Nucleus accumbens (tissue), 56 donors: ENCODE measurements around the gene IL17A.
"Not testable (repeated sequence)": the region's sequence is repeated elsewhere in the genome, so short reads cannot be mapped to it uniquely, and the experiment has no call there.

ENCODE experiments used
- DNase-seq, 56 donors: peaks; one replicate each; lab custom pipeline; 2025; lab: John Stamatoyannopoulos, UW

IL17A gene

DNA sequence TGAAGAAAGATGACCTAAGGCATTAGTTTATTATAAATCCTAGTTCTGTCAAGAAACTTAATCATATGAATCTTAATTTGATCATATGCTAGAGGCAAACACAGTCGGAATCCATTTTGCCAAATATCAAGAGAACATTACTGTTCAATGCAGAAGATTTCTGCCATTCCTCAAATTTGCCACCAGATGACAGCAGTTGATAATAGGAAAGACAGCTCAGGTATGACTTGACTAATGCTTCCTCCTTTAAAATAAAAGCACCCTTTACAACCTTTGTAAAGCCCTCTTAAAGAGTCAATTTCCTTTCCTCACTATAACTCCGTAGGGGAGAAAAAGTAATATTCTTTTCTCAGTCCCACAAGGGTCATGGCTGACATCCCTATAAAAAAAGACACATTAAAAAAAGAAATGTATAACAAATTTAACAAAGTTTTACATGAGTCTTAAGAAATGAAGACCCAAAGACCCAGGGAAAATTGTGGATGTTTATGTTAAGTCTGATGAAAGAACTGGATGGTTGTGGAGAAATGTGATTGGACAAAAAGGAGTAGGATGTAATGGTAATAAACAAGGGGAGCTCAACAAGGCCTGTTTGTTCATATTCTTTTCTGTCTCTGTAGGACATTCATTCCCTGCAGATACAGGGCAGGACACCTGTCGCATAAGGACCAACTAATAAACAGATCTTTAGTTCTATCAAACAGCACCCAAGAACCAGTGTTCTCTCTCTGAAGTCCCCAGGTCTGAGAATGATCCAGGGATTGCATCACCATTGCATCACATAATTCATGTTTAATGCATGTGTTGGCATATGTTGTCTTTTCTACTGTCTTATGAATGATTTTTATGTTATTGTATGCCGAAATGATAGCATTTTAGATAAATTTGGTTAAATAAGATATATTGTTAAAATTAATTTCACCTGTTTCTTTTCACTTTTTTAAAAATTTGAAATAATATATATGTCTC, 23.0 kb upstream of the IL17A start:
- DNase-seq, result no peak

DNA sequence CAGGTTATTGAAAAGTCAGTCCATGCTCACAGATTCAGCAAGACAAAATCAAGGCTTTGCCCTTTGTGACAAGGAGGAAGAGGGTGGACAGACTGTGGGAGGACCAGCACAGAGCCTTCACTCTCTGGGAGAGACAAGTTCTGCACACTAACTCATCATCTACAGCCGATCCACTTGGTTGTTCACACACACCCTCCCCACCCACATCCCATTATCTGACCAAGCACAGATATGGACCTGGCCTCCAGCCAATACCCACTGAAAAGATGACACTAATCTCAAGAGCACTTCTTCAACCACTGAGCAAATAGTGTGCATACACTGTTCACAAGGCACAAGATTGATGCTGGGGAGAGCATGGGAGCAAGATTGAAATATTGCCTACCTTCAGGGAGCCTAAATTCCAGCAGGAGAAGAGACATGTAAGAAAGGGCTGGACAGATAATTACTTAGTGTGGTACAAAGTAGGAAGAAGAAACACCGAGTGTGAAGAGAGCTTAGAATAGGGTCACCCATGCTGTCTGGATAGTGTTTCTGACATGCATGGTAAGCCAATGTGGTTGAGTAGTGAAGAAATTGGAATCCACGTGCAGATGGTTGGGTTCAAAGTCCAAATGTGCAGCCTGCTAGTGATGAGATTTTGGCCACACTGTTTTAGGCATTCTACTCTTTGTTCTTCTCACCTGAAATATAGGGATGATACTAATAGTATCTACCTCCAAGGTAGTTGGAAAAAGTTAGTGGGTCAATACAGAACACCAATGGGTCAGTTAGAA, 21.7 kb upstream of the IL17A start:
- no peak for DNase-seq

DNA sequence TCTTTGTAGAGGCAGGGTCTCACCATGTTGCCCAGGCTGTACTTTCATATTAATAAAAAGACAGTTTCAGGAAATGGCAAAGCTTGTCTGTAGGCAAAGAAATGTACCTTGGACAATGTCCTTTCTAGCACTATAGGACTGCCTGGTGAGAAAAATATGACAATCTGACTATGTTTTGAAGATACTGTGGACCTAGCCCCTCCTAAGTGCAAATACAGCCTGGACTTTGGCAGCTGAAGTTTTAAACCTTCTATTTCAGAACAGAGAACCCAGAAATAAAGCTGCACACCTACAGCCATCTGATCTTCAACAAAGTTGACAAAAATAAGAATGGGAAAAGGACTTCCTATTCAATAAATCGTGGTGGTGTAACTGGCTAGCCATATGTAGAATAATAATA, 18.9 kb upstream of the IL17A start:
- no peak for DNase-seq

DNA sequence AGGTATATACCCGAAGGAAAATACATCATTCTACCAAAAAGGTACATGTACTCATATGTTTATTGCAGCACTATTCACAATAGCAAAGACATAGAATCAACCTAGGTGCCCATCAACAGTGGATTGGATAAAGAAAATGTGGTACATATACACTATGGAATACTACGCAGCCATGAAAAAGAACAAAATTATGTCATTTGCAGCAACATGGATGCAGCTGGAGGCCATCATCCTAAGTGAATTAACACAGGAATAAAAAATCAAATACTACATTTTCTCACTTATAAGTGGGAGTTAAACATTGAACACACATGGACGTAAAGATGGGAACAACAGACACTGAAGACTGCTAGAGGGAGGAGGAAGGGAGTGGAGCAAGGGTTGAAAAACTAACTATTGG, 17.8 kb upstream of the IL17A start:
- DNase-seq, result not testable (repeated sequence)

DNA sequence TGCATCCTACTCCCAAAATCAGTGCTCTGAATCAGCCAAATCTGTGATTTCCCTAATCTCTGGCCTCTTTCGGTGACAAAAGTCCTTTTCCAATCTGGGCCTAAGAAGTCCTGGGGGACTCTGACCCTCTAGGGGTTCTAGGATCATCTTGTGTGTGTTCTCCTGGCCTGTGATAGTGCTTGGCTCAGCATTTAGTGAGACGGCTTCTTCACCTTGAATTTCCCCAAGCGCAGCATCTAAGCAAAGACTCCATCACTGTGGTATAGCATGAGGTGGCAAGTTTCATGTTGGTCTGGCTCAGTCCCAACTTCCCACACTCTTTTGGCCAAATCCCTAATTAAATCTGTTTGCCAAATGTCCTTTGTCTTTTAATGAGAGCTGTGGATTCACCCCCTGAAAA, 12.1 kb upstream of the IL17A start:
- DNase-seq, result no peak

DNA sequence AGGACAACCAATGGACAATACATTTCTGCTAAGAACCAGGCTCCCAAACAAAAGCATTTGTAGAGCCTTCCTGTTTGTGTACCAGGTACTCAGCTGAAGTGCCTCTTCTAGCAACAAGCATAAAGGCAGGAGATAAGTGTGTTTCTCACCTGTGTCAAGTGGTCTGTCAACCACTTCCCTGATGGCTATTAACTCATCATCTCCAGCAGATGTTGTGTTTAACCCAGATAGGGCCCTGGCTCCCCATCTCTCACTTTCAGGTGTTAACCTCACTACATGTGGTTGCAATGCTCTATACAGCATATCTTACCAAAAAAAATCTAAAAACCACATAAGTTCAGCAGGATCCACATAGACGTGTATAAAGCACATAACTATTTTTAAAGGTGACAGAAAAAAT, 9.6 kb upstream of the IL17A start:
- no peak for DNase-seq

DNA sequence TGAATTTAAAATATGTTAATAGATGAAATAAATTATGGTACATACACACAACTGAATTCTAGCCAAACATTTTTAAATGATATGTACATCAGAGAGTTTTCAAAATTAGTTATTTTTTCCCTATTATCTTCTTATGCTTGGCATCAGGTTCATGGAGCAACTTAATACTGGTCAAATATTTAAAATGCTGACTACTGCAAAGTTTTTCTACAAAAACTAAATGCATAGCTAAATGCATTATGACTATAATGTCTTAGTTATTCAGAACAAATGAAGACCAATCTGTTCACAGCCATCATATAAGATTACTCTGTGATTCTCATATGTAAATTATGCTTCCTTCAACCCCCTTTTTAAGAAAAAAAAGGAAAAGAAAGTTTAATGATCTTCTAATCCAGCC, 8.2 kb upstream of the IL17A start:
- no peak for DNase-seq

DNA sequence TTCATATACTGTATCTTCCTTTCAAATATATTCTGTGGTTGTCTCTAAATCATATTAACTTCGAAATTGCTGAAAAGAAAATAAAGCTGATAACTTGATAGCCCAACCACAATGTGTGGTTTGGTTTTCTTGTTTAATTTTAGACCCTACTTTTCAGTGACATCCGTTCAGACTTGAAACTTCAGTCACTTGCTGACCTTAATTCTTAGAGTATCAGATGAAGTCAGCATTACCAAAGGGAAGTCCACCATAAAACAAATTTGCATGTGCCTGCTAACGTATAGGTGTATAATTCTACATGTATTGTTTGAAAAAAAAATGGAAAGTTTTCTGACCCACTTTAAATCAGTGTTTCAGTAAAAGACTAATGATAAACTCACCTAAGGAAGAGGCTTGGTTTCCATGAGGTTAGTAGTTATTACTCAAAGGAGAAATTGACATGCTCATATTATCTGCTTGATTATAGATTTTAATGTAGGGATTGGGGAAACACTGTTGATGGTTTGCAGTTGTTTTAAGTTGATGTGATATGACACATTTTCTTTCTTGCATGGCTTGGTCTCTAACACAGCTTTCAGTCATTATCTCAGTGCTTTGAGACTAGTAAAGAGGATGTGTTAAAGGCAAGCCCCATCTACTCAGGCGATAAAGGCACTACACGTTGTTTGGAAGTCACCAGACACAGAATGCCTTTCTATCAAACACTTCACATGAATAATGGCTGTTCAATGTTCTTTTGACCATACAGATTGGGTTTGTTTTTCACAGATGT, 5.2 kb upstream of the IL17A start:
- DNase-seq, result no peak

DNA sequence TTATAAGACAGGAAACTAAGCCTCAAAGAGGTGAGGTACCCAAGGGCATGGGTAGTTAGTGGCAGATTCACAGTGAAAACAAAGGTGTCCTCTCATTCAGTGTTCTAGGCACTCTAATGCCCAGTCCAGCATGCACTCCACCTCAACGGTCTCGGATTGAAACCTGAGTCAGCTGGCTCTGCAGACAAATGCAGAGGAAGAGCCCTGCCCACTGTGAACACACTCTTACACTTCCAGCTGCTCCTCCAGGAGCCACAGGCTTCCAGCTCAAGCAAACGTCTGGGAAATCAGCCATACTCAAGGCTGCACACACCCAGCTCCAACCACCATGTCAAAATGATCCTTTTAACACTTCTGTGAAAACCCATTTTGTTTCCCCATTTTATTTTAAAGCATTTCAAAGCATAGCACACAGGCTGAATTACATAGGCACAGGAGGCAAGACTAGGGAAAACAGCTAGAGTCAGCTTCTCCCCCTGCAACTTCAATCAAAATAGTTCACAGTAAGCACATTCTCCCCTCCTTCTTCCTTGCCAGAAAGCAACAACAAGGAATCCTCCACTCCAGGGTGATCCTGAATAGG, 3.0 kb upstream of the IL17A start:
- DNase-seq, result no peak

DNA sequence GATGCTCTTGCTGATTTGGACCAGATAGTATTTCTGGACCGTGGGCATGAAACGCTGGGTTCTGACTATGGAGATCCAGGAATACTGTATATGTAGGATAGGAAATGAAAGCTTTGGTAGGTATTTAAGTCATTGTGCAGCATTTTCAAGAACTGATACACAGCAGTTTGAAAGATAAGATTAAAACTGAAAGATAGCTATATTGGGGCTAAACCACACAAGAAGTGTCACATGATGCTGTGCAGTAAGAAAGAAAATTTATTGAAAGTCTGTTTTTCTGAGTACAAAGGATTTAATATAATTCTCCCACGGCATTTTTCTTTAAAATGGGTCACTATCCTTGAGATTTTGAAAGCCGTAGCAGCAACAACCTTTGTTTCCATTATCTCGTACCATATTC, 305 bp downstream of the IL17A start:
- DNase-seq, result no peak

DNA sequence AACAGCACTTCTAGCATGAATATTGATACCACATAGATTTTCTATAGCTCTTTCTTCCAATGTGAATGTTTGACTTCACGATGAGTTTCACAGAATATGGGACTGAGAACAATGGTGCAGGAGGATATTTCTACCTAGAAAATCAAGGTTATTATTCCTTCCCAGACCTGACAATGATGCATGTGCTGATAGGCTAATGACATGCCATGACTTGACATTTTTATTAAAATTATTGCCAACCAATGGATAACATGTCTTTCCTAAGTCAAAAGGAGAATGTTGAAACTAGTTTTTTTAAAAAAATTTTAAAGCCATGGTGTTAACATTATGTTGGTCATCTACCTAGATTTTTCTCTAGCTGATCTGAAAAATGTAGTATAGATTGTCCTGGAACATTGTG, 923 bp downstream of the IL17A start:
- no peak for DNase-seq

DNA sequence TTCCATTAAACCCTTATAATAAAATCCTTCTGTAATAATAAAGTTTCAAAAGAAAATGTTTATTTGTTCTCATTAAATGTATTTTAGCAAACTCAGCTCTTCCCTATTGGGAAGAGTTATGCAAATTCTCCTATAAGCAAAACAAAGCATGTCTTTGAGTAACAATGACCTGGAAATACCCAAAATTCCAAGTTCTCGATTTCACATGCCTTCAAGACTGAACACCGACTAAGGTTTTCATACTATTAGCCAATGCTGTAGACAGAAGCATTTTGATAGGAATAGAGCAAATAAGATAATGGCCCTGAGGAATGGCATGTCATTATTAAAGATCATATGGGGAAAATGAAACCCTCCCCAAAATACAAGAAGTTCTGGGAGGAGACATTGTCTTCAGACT, 3.8 kb downstream of the IL17A start:
- no peak for DNase-seq

DNA sequence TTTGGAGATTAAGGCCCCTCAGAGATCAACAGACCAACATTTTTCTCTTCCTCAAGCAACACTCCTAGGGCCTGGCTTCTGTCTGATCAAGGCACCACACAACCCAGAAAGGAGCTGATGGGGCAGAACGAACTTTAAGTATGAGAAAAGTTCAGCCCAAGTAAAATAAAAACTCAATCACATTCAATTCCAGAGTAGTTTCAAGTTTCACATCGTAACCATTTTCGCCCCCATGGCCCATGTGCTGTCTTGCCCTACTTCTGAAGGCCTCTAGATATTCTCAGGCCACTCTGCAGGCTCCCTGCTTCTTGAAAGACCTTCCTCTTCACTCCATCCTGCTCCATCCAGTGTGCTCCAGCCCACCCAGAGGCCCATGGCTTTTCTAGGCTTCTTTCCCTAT, 4.2 kb downstream of the IL17A start:
- DNase-seq, result no peak

DNA sequence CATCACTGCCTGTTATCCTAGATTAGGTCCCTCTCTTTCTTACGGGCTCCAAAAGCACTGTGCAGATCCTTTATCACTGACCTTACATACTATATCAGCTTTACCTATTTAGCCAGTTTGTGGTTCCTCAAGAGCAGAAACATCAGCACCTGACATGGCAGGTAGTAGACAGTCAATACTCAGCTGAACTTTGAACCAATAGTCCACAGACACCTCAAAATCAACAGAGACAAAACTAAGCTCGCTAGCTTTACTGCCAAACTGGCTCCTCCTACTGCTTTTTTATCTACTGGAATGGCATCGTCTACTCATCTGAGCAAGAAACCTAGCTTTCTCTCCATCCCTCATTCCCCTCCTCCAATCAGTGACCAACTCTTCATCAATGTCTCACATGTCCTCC, 5.6 kb downstream of the IL17A start:
- no peak for DNase-seq

DNA sequence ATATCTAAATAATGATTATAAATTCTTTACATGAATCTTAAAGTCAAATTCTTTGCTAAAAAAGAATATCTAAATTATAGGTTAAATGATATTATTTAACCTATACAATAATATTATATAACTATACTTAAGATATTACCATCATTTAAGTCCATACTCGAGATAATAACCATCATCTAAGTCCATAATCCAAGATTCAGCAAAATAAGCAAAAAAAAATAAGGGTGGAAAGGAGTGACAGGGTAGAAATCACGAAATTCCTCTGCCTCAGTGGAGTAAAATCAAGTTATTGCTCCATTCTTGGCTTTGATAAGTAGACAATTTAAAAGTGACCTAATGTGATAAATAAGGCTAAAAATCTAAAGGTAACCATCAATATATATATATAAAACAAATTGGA, 9.7 kb downstream of the IL17A start:
- no peak for DNase-seq

DNA sequence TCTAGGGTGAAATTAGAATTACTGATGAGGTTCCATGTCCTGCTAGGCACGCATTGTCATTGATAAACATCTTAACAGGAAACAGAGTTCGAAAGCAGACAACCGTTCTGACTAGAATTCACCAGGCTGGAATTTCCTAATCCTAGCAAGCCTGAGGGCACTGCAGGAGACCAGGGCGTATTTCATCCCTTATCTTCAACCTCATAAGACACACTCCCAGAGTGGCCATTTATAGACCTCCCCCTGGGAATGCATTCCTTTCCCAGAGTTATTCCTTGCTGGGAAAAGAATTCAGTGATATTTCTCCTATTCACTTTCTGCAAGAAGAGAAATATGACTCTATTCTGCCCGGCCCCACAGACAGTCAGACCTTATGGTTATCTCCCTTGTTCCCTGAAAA, 13.9 kb downstream of the IL17A start:
- DNase-seq, result not testable (repeated sequence)

DNA sequence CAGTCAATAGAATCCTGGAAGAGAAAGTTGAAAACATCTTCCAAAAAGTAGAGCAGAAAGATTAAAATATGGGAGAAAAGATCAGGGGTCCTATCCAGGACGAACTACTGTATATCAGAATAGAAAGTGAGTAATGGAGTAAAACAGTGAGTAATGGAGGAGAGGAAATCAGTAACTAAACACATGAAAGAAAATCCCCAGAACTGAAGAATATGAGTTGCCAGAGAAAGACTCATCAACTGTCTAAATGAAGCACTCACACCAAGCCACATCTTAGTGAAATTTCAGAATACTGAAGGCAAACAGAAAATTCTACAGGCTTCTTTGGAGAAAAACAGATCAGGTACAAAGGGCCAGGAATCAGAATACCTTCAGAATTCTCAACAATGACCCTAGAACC, 14.9 kb downstream of the IL17A start:
- no peak for DNase-seq

DNA sequence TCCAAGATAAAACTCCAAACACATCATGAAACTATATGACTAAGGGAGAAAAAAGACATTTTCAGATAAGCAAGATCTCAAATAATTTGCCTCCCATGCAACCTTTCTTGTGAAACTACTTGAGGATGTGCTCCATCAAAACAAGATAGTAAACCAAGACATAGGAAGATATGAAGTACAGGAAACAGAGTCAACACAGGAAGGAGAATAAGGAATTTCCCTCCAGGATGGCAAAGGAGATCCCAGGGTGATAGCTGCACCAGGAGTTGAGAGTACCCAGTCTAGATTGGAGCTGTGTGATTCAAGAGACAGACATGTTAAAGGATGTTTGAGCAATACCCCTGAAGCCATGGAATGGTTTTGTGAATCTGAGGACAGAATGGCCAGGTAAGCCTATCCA, 15.3 kb downstream of the IL17A start:
- no peak for DNase-seq

DNA sequence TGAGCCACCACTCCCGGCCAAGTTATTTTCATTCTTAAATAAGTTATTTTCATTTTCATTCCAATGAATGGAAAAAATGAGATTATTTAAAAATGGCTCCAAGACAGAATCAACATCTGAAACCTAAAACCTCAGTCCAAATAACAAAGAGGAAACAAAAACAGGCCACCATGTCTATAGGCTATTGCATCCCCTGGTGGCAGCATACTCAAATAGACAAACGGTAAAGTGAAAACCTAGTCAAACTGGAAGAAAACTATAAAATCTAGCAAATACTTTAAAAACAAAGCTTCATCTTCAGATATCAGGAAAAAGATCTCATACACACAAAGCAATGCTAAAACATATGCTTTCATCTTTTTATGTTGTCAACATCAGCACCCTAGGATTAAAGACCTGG, 20.9 kb downstream of the IL17A start:
- no peak for DNase-seq

DNA sequence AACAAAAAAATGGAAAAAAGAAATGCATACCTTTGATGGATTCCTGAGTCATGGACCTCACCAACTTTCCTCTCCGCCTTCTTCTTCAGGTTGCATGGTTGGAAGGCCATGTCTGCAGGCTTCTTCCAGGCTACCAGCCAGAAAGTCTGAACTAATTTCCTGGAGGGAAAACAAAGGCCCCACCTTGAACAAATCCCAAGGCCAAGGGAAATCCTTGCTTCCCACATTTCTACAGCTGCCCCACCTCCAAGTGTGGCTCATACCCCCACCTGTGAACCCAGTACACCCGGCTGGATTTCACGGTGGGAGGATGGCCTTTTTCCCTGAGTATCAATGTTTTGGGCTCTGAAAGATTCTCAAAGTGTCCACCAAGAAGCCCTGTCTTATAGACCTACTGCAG, 22.4 kb downstream of the IL17A start:
- no peak for DNase-seq

DNA sequence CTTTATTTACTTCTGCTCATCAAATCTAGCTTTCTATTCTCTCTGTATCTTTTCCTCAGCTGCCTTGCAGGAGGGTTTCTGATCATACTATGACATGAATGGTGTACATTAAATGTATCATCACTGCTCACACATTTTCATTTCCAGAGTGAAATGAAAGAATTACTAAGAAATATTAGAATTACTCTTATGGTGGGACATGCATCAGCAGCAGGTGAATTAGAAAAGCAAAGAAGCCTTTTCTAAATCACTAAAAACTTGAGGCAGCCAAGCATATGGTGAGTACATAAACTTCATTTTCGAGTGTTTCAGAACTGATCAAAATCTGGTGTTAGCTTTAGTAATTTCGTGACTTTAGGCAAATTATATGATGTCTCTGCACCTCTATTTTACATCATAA, 23.6 kb downstream of the IL17A start:
- DNase-seq, result no peak
